Lung (tissue), 16 donors: Measurements from ENCODE around the gene MANSC4. TPM values are rescaled to one million over a fixed set of nuclear protein-coding genes. Genes with fewer than 3 reads are reported as not detected.

Source experiments
- ATAC-seq: fragments of 200-7000 bp; cut with Tn5 transposase; one replicate; pipeline ENCODE4 v1.9.1; 2020; ENCODE audit warnings: moderate number of reproducible peaks; ENCODE audit not compliant: insufficient read depth, low FRiP score
- DNase-seq, 3 donors: peaks; one replicate each; pipeline ENCODE4 v3.0.0-alpha.2; 2013 to 2017
- H3K27ac ChIP-seq, 2 donors: one replicate each; pipeline ENCODE4 v1.5.1; 2013; ENCODE audit warnings: mild to moderate bottlenecking in 2 of 2, moderate library complexity in 2 of 2, control low read depth in 1 of 2, inconsistent platforms in 1 of 2, low read depth in 1 of 2, low read length in 1 of 2
- H3K27me3 ChIP-seq, 3 donors: one replicate each; pipeline ENCODE4 v1.5.1; 2013; ENCODE audit warnings: low read length in 2 of 3; ENCODE audit not compliant: control insufficient read depth in 3 of 3, insufficient read depth in 3 of 3
- H3K36me3 ChIP-seq, 4 donors: one replicate each; pipeline ENCODE4 v1.5.1; 2013; ENCODE audit warnings: low read length in 4 of 4, mild to moderate bottlenecking in 1 of 4, moderate library complexity in 1 of 4; ENCODE audit not compliant: control insufficient read depth in 4 of 4, insufficient read depth in 4 of 4
- H3K4me1 ChIP-seq, 5 donors: one replicate each; pipeline ENCODE4 v1.5.1; 2013; ENCODE audit warnings: low read length in 5 of 5, mild to moderate bottlenecking in 2 of 5, moderate library complexity in 1 of 5; ENCODE audit not compliant: control insufficient read depth in 5 of 5, insufficient read depth in 5 of 5
- H3K4me3 ChIP-seq: one replicate; pipeline ENCODE4 v1.5.1; 2013; ENCODE audit warnings: mild to moderate bottlenecking, control low read depth, moderate library complexity
- H3K9ac ChIP-seq, 2 donors: one replicate each; pipeline ENCODE4 v1.5.1; 2013; ENCODE audit warnings: low read length in 2 of 2, control low read depth in 1 of 2; ENCODE audit not compliant: insufficient read depth in 1 of 2
- H3K9me3 ChIP-seq, 4 donors: one replicate each; pipeline ENCODE4 v1.5.1; 2013; ENCODE audit warnings: low read length in 3 of 4, mild to moderate bottlenecking in 1 of 4, moderate library complexity in 1 of 4; ENCODE audit not compliant: control insufficient read depth in 4 of 4, insufficient read depth in 3 of 4
- WGBS, 2 donors: extraction: QIAGEN DNeasy Blood & Tissue Kit; methylation state at CpG; one replicate each; pipeline ENCODE4 v1.1.7; 2013; 5-methylcytosine and 5-hydroxymethylcytosine counted together
- long read RNA-seq, 5 donors: transcript quantifications; one replicate each; lab custom pipeline, GENCODE V29; 2026
- polyA plus RNA-seq, 2 donors: library from polyadenylated mRNA; stranded (reverse); fragments of 200-250 nt; gene quantifications; one replicate each; pipeline ENCODE4 v1.2.1, GENCODE V29; 2013
- total RNA-seq, 2 donors: library from RNA; depleted of rRNA in 1 of 2; stranded (reverse); fragments of >200 nt in 1 of 2; gene quantifications; one replicate each; pipeline ENCODE4 v1.2.1, GENCODE V29; 2014 to 2021
- TF ChIP-seq, protein P1 (sequence below): IDR thresholded peaks from 2 replicates; pipeline ENCODE4 v1.5.1; 2012; ENCODE audit warnings: mild to moderate bottlenecking; ENCODE audit errors: control extremely low read depth, extremely low read depth
- donor health status: control.
- donor health status: control.
- donor health status: Bipolar disorder and iron deficiency.
- donor health status: healthy.
- donor health status: DM: yes; HTN: yes; CAD: no.

MANSC4 gene
- not detected for total RNA-seq
- polyA plus RNA-seq, result not detected
- long read RNA-seq, donor 1, result 0 reads
- long read RNA-seq, donor 2, result 0 reads
- long read RNA-seq, donor 3, result 0 reads
- long read RNA-seq, donor 4, result 0 reads
- long read RNA-seq, donor 5, result 0 reads

DNA sequence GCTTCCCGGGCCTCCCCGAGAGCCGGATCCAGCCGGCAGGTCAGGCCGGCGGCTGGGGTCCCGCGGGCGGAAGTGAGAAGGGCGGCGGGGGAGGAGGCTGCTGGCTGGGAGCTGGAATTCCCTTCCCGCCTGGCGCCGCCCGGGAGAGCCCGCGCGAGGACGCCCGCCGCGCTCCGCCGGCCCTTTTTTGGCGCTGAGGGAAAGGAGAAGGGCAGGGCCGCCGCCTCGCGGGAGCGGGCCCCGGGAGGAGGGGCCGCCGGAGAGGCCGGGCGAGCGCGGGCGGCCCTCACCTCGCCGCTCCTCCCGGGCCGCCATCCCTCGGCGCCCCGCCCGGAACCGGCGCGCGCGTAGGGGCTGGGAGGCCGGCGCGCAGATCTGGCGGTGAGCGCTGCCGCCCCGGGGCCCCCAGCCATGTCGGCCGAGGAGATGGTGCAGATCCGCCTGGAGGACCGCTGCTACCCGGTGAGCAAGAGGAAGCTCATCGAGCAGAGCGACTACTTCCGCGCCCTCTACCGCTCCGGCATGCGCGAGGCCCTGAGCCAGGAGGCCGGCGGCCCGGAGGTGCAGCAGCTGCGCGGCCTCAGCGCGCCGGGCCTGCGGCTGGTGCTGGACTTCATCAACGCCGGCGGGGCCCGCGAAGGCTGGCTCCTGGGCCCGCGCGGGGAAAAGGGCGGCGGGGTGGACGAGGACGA lies at the start of gene MANSC4, which contains the start of gene KLHL42:
MANSC4 (minus strand) TSS at position 317 of the 692 bp plus-strand sequence. CDS start 8,960 bp downstream, outside the sequence.
KLHL42 (plus strand) TSS at position 314 of the 692 bp plus-strand sequence; CDS start at position 412, 98 bp downstream.
- WGBS, 2 donors, result 0% methylated on average over 46 to 92 of the region's 92 CpGs
- Histone ChIP-seq H3K4me1 (peaks cover 5 to 33% (median 9%) of the 10 kb centered on the region in 5 donors), H3K36me3 (peaks cover 0 to 2% (median 0%) of the 10 kb centered on the region in 4 donors)

DNA sequence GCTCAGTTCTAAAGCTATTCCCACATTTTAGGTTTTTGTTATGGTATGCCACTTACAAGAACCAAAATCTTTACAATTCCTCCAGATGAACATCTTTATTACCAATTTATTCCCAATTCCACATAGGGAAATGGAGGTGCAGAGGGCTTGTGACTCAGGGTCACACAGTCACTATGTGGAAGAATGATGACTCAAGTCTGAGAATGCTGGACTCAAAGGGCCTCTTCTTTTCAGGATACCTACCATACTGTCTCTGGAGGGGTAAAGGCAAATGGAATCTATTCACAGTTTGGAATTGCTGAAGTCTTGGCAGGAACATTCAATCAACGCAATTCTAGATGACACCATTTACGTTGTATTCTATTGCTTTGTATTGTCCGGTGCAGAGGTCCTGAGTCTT lies 48.2 kb upstream of the MANSC4 start:
- TF ChIP-seq, protein P1, sequence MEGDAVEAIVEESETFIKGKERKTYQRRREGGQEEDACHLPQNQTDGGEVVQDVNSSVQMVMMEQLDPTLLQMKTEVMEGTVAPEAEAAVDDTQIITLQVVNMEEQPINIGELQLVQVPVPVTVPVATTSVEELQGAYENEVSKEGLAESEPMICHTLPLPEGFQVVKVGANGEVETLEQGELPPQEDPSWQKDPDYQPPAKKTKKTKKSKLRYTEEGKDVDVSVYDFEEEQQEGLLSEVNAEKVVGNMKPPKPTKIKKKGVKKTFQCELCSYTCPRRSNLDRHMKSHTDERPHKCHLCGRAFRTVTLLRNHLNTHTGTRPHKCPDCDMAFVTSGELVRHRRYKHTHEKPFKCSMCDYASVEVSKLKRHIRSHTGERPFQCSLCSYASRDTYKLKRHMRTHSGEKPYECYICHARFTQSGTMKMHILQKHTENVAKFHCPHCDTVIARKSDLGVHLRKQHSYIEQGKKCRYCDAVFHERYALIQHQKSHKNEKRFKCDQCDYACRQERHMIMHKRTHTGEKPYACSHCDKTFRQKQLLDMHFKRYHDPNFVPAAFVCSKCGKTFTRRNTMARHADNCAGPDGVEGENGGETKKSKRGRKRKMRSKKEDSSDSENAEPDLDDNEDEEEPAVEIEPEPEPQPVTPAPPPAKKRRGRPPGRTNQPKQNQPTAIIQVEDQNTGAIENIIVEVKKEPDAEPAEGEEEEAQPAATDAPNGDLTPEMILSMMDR, result no peak
- H3K9ac ChIP-seq, result no peak overlapping the region
- DNase-seq (no peak), ATAC-seq (no peak)
- H3K9me3 ChIP-seq, result no peaks in the 10 kb centered on the region
- no peaks in the 10 kb centered on the region for H3K27me3 ChIP-seq
- H3K27ac ChIP-seq, result no peak overlapping the region
- no peaks in the 10 kb centered on the region for H3K4me1 ChIP-seq
- WGBS, 2 donors, result 94 to 96% methylated on average over 3 of the region's 3 CpGs
- H3K36me3 ChIP-seq, result no peaks in the 10 kb centered on the region
- no peak overlapping the region for H3K4me3 ChIP-seq

More for the DNA sequence above, at the start of gene MANSC4, which contains the start of gene KLHL42:
- TF ChIP-seq, protein P1, result no peak
- H3K9ac ChIP-seq, result peak within 1 kb of the TSS; percentile 68 to 85
- ATAC-seq (peak; percentile 92), DNase-seq (peak; percentile 85 to 89 (median 86))
- H3K27me3 ChIP-seq, result no peaks in the 10 kb centered on the region
- no peaks in the 10 kb centered on the region for H3K9me3 ChIP-seq
- peak within 1 kb of the TSS; percentile 77 for H3K4me3 ChIP-seq
- H3K27ac ChIP-seq, result peak within 1 kb of the TSS; percentile 90 to 96

DNA sequence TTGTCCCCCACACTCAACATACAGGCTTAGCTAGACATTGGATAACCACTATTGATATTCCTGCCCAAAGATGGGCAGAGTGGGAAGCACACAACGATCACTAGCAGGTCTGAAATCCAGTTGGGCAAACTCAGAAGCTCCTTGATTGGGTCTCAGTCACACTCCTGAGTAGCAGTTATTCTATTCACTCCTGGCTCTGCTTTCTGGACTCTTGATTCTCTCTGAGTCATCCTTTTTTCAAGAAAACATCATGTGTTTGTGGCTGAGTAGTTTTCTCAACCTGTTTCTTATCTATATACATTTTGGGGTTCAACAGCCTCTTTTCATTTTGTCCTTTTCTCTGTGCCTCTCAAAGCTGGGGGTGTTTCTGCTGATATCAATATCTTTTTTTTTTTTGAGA lies 46.0 kb upstream of the MANSC4 start:
- H3K27me3 ChIP-seq, result no peaks in the 10 kb centered on the region
- H3K4me3 ChIP-seq, result no peak overlapping the region
- no peaks in the 10 kb centered on the region for H3K9me3 ChIP-seq
- 86 to 91% methylated on average over 1 of the region's 1 CpG for WGBS, 2 donors
- H3K27ac ChIP-seq, result no peak overlapping the region
- peaks cover 0 to 4% (median 0%) of the 10 kb centered on the region in 5 donors for H3K4me1 ChIP-seq
- H3K9ac ChIP-seq, result no peak overlapping the region
- no peaks in the 10 kb centered on the region for H3K36me3 ChIP-seq
- ATAC-seq, result no peak
- no peak for DNase-seq
- TF ChIP-seq, protein P1, result no peak
